Measurements from ENCODE around the gene HTR6.

DNA sequence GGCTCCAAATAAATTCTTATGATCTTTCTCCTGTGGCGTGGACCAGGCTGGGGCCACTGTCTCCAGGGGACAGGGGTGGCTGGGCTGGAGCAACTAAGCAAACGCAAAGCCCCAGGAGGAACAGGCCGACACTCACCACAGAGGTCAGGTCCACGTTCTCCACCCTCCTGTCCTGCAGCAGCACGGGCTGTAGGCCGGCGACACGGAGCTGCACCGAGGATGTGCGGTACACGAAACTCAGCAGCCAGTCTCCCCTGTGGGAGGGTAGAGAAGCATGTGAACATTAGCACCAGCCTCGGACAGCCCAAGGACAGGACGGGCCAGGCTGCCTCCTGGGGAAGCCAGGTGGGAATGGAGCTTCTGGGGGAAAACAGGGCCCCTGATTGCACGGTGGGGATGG lies 29.6 kb downstream of the HTR6 start:
- TF ChIP-seq, protein P1, sequence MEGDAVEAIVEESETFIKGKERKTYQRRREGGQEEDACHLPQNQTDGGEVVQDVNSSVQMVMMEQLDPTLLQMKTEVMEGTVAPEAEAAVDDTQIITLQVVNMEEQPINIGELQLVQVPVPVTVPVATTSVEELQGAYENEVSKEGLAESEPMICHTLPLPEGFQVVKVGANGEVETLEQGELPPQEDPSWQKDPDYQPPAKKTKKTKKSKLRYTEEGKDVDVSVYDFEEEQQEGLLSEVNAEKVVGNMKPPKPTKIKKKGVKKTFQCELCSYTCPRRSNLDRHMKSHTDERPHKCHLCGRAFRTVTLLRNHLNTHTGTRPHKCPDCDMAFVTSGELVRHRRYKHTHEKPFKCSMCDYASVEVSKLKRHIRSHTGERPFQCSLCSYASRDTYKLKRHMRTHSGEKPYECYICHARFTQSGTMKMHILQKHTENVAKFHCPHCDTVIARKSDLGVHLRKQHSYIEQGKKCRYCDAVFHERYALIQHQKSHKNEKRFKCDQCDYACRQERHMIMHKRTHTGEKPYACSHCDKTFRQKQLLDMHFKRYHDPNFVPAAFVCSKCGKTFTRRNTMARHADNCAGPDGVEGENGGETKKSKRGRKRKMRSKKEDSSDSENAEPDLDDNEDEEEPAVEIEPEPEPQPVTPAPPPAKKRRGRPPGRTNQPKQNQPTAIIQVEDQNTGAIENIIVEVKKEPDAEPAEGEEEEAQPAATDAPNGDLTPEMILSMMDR (IDR thresholded peaks at IDR 0.05): no peak
- no peak for TF ChIP-seq POLR2A (IDR thresholded peaks at IDR 0.05)
